Heart left ventricle (tissue), 16 donors: Measurements from ENCODE around the gene RAB4A. TPM values are rescaled to one million over a fixed set of nuclear protein-coding genes. Genes with fewer than 3 reads are reported as not detected.

ENCODE experiments used
- ATAC-seq, 4 donors: fragments of 200-7000 bp; cut with Tn5 transposase; one replicate each; pipeline ENCODE4 v1.9.1; 2020 to 2022; ENCODE audit warnings: moderate library complexity in 4 of 4, mild to moderate bottlenecking in 3 of 4, moderate number of reproducible peaks in 1 of 4
- DNase-seq, 5 donors: peaks; one replicate each; pipeline ENCODE4 v3.0.0-alpha.2; 2020
- H3K27ac ChIP-seq, 12 donors: fragments of 200-600 bp; sonication (generic) in 4 of 12; one replicate each; pipeline versions ENCODE4 v1.5.0 to v1.8.0; 2016 to 2022; ENCODE audit warnings: mild to moderate bottlenecking in 2 of 12
- H3K27me3 ChIP-seq, 9 donors: fragments of 200-600 bp; sonication (generic) in 2 of 9; one replicate each; pipeline versions ENCODE4 v1.5.1 to v1.8.0; 2016 to 2022; ENCODE audit warnings: mild to moderate bottlenecking in 3 of 9
- H3K36me3 ChIP-seq, 9 donors: fragments of 200-600 bp; sonication (generic) in 2 of 9; one replicate each; pipeline versions ENCODE4 v1.5.0 to v1.8.0; 2018 to 2022; ENCODE audit warnings: mild to moderate bottlenecking in 2 of 9
- H3K4me1 ChIP-seq, 12 donors: fragments of 200-600 bp; sonication (generic) in 4 of 12; one replicate each; pipeline versions ENCODE4 v1.5.0 to v1.8.0; 2016 to 2022; ENCODE audit warnings: mild to moderate bottlenecking in 3 of 12
- H3K4me3 ChIP-seq, 12 donors: fragments of 200-600 bp; sonication (generic) in 4 of 12; one replicate each; pipeline versions ENCODE4 v1.5.0 to v1.8.0; 2017 to 2022; ENCODE audit warnings: mild to moderate bottlenecking in 9 of 12, moderate library complexity in 4 of 12
- H3K9me3 ChIP-seq, 12 donors: fragments of 200-600 bp; sonication (generic) in 4 of 12; one replicate each; pipeline versions ENCODE4 v1.5.0 to v1.8.0; 2016 to 2022; ENCODE audit warnings: mild to moderate bottlenecking in 1 of 12
- CTCF ChIP-seq, 12 donors: fragments of 200-600 bp; sonication (generic) in 4 of 12; IDR thresholded peaks; one replicate each; pipeline versions ENCODE4 v1.5.0 to v1.8.0; 2018 to 2022; ENCODE audit warnings: antibody characterized with exemption in 12 of 12, mild to moderate bottlenecking in 5 of 12
- POLR2A ChIP-seq, 2 donors: fragments of 450-650 bp; IDR thresholded peaks; one replicate each; pipeline ENCODE4 v1.6.1; 2017; ENCODE audit warnings: antibody characterized with exemption in 2 of 2, mild to moderate bottlenecking in 2 of 2, moderate library complexity in 2 of 2
- WGBS, 4 donors: extraction: QIAGEN DNeasy Blood & Tissue Kit in 2 of 4; methylation state at CpG; one replicate each; pipeline versions ENCODE4 v1.1.5 to v1.1.7; 2013 to 2018; 5-methylcytosine and 5-hydroxymethylcytosine counted together
- intact Hi-C, 10 donors: fragments of 100-400 bp; cut with DNase I; formaldehyde crosslinking; loops; one replicate each; pipeline versions ENCODE4 v1.11.1 to v1.14.2; 2022
- polyA plus RNA-seq, 2 donors: library from polyadenylated mRNA; stranded (reverse); fragments of 200-250 nt; gene quantifications; one replicate each; pipeline ENCODE4 v1.2.3, GENCODE V29; 2013
- total RNA-seq, 9 donors: library from RNA; depleted of rRNA in 2 of 9; stranded (reverse); fragments of >200 nt in 2 of 9; fragmentation: NEBNext Ultra II Directional in 3 of 9; extraction: Animal tissue kit (Norgen Biotek cat#: 25700) in 3 of 9; gene quantifications; one replicate each; pipeline versions ENCODE4 v1.1.0 to v1.2.4, GENCODE V29; 2016 to 2023
- donor health status: ischemic (EF 13 %, LVEDD 7.1; RV severe dilation, severe dysfunction).
- donor health status: healthy with polysubstance abuse.
- donor health status: DM: no; HTN: yes; CAD: no.
- donor health status: DM: no; HTN: no; CAD: no.
- donor health status: ischemic (EF 25% LVEDD 6.9; RV normal size, moderate dysfunction).
- donor health status: ischemic (EF 25% LVEDD 5.7; RV mildly dilated, moderate dysfunction).
- donor health status: healthy.
- donor health status: DM: yes; HTN: yes; CAD: no.
- donor health status: ischemic (EF 35%, LVEDD 5.7; RV mildly dilated, moderate dysfunction).
- donor health status: nonischemic (EF 11% LVEDD 7.7; RV severe dilation, severe dysfunction).
- donor health status: DM: yes; HTN: yes; CAD: no.
- donor health status: PGD.
- donor health status: ischemic (EF 29% LVEDD 5.4; RV normal size, mild dysfunction).
- donor health status: nonischemic (EF 23%, LVEDD 6.1; RV moderate dilation, normal function).

Gene RAB4A
- total and polyA plus RNA-seq, 11 donors, result 27.6 to 159 (median 92.2) TPM

GRCh38 chr1:229298887-229299503 is 28.1 kb downstream of the RAB4A start:
- WGBS, 4 donors, result 92 to 96% (median 94%) methylated on average over 5 of the region's 5 CpGs
- intact Hi-C loops, result no loop called here
- H3K4me3 ChIP-seq, result no peak overlapping the region
- DNase-seq, result no peak
- ATAC-seq, result no peak
- TF ChIP-seq POLR2A (IDR thresholded peaks at IDR 0.05) (no peak), CTCF (IDR thresholded peaks at IDR 0.05) (no peak)
- H3K36me3 ChIP-seq, result peaks cover 6 to 84% (median 68%) of the 10 kb centered on the region in 9 donors
- no peak overlapping the region for H3K27ac ChIP-seq
- no peaks in the 10 kb centered on the region for H3K9me3 ChIP-seq
- no peaks in the 10 kb centered on the region for H3K27me3 ChIP-seq
- H3K4me1 ChIP-seq, result peaks cover 0 to 13% (median 5%) of the 10 kb centered on the region in 12 donors

GRCh38 chr1:229300099-229300757 is 29.3 kb downstream of the RAB4A start:
- WGBS, 4 donors, result 85 to 93% (median 89%) methylated on average over 6 of the region's 6 CpGs
- Histone ChIP-seq H3K4me1 (peaks cover 0 to 13% (median 5%) of the 10 kb centered on the region in 12 donors), H3K27ac (no peak overlapping the region), H3K9me3 (no peaks in the 10 kb centered on the region), H3K4me3 (no peak overlapping the region), H3K27me3 (no peaks in the 10 kb centered on the region), H3K36me3 (peaks cover 6 to 96% (median 81%) of the 10 kb centered on the region in 9 donors)
- DNase-seq (no peak), ATAC-seq (no peak)
- intact Hi-C loops, result no loop called here
- TF ChIP-seq CTCF (IDR thresholded peaks at IDR 0.05) (no peak), POLR2A (IDR thresholded peaks at IDR 0.05) (no peak)

GRCh38 chr1:229302740-229303139 is 31.8 kb downstream of the RAB4A start:
- ATAC-seq (no peak), DNase-seq (no peak)
- peaks cover 0 to 7% (median 0%) of the 10 kb centered on the region in 12 donors for H3K4me1 ChIP-seq
- peaks cover 6 to 100% (median 74%) of the 10 kb centered on the region in 9 donors for H3K36me3 ChIP-seq
- no peaks in the 10 kb centered on the region for H3K27me3 ChIP-seq
- 94 to 97% (median 96%) methylated on average over 8 of the region's 8 CpGs for WGBS, 4 donors
- intact Hi-C loops, result no loop called here
- no peak overlapping the region for H3K4me3 ChIP-seq
- H3K9me3 ChIP-seq, result no peaks in the 10 kb centered on the region
- no peak overlapping the region for H3K27ac ChIP-seq
- TF ChIP-seq CTCF (IDR thresholded peaks at IDR 0.05) (no peak), POLR2A (IDR thresholded peaks at IDR 0.05) (no peak)

GRCh38 chr1:229303855-229304254 is 32.9 kb downstream of the RAB4A start:
- Histone ChIP-seq H3K4me3 (no peak overlapping the region), H3K27ac (no peak overlapping the region), H3K9me3 (no peaks in the 10 kb centered on the region), H3K36me3 (peaks cover 6 to 100% (median 78%) of the 10 kb centered on the region in 9 donors), H3K27me3 (no peaks in the 10 kb centered on the region), H3K4me1 (peaks cover 0 to 7% (median 0%) of the 10 kb centered on the region in 12 donors)
- TF ChIP-seq CTCF (IDR thresholded peaks at IDR 0.05) (no peak), POLR2A (IDR thresholded peaks at IDR 0.05) (no peak)
- DNase-seq, result no peak
- intact Hi-C loops, result no loop called here
- ATAC-seq, result no peak
- 92 to 94% (median 94%) methylated on average over 4 of the region's 4 CpGs for WGBS, 4 donors
